GM19099 (cell line): Measurements from ENCODE around the gene GTF2IRD1.

Source experiments
- POLR2A ChIP-seq: IDR thresholded peaks from 3 replicates; pipeline ENCODE4 v1.6.1; 2011; ENCODE audit warnings: low read depth; ENCODE audit not compliant: insufficient read length; ENCODE audit errors: extremely low read depth

Gene GTF2IRD1

GRCh38 chr7:74499835-74500388, 46.2 kb downstream of the GTF2IRD1 start:
- no peak for TF ChIP-seq POLR2A

GRCh38 chr7:74501298-74501697, 47.6 kb downstream of the GTF2IRD1 start:
- TF ChIP-seq POLR2A = no peak

GRCh38 chr7:74502216-74502891, 48.6 kb downstream of the GTF2IRD1 start:
- TF ChIP-seq POLR2A = no peak

- TF ChIP-seq POLR2A = no peak
These were observed 49.4 kb downstream of the GTF2IRD1 start for GRCh38 chr7:74503061-74503460.

- no peak for TF ChIP-seq POLR2A
These were observed 50.2 kb downstream of the GTF2IRD1 start for GRCh38 chr7:74503943-74504342.

GRCh38 chr7:74505471-74506324, 52.0 kb downstream of the GTF2IRD1 start:
- TF ChIP-seq POLR2A = no peak

GRCh38 chr7:74506325-74506724, 52.6 kb downstream of the GTF2IRD1 start:
- no peak for TF ChIP-seq POLR2A

GRCh38 chr7:74507538-74508319, 54.0 kb downstream of the GTF2IRD1 start:
- no peak for TF ChIP-seq POLR2A

GRCh38 chr7:74511345-74511744, 57.6 kb downstream of the GTF2IRD1 start:
- TF ChIP-seq POLR2A = no peak

GRCh38 chr7:74512762-74513161, 59.1 kb downstream of the GTF2IRD1 start:
- TF ChIP-seq POLR2A = no peak

GRCh38 chr7:74514131-74514591, 60.5 kb downstream of the GTF2IRD1 start:
- TF ChIP-seq POLR2A = no peak

GRCh38 chr7:74515276-74515675, 61.6 kb downstream of the GTF2IRD1 start:
- TF ChIP-seq POLR2A = no peak

GRCh38 chr7:74516214-74516613, 62.5 kb downstream of the GTF2IRD1 start:
- no peak for TF ChIP-seq POLR2A

- TF ChIP-seq POLR2A = no peak
These were observed 64.3 kb downstream of the GTF2IRD1 start for GRCh38 chr7:74518041-74518440.

GRCh38 chr7:74518654-74519053, 64.9 kb downstream of the GTF2IRD1 start:
- TF ChIP-seq POLR2A = no peak

- no peak for TF ChIP-seq POLR2A
These were observed 65.7 kb downstream of the GTF2IRD1 start for GRCh38 chr7:74519395-74519794.

GRCh38 chr7:74521855-74522254, 68.1 kb downstream of the GTF2IRD1 start:
- TF ChIP-seq POLR2A = no peak
